Lower leg skin (tissue), 3 donors: Measurements from ENCODE around the gene RLN3.

ENCODE experiments used
- CTCF ChIP-seq, 3 donors: fragments of 450-650 bp; IDR thresholded peaks; one replicate each; pipeline ENCODE4 v1.5.1; 2016; ENCODE audit warnings: antibody characterized with exemption in 3 of 3, mild to moderate bottlenecking in 3 of 3, moderate library complexity in 2 of 3
- POLR2A ChIP-seq, 2 donors: fragments of 450-650 bp; IDR thresholded peaks; one replicate each; pipeline ENCODE4 v1.6.1; 2016 to 2017; ENCODE audit warnings: antibody characterized with exemption in 2 of 2, mild to moderate bottlenecking in 1 of 2, moderate library complexity in 1 of 2

GRCh38 chr19:14073261-14073924 is 45.4 kb downstream of the RLN3 start:
- no peak for TF ChIP-seq POLR2A (IDR thresholded peaks at IDR 0.05)
- TF ChIP-seq CTCF (IDR thresholded peaks at IDR 0.05): no peak
